KOPT-K1 (cell line): ENCODE measurements around the gene HECTD4.
A peak's percentile ranks its signal among the peaks of the same experiment; 100 is the strongest.
"Not testable (repeated sequence)": the region's sequence is repeated elsewhere in the genome, so short reads cannot be mapped to it uniquely, and the experiment has no call there.

Experiments used
- H3K27ac ChIP-seq: fragments of 200-600 bp; sonication (generic); 2 replicates; pipeline ENCODE4 v1.5.1; 2016; ENCODE audit warnings: antibody characterized with exemption, mild to moderate bottlenecking, low read depth, low read length; ENCODE audit not compliant: poor library complexity, severe bottlenecking
- H3K36me3 ChIP-seq: fragments of 200-600 bp; sonication (generic); 2 replicates; pipeline ENCODE4 v1.5.1; 2017; ENCODE audit warnings: antibody characterized with exemption, mild to moderate bottlenecking, low read length, moderate library complexity; ENCODE audit not compliant: insufficient read depth
- H3K9me3 ChIP-seq: fragments of 200-600 bp; sonication (generic); 2 replicates; pipeline ENCODE4 v1.5.1; 2017; ENCODE audit warnings: antibody characterized with exemption, low read length, mild to moderate bottlenecking; ENCODE audit not compliant: insufficient read depth, poor library complexity, severe bottlenecking

The HECTD4 gene

DNA sequence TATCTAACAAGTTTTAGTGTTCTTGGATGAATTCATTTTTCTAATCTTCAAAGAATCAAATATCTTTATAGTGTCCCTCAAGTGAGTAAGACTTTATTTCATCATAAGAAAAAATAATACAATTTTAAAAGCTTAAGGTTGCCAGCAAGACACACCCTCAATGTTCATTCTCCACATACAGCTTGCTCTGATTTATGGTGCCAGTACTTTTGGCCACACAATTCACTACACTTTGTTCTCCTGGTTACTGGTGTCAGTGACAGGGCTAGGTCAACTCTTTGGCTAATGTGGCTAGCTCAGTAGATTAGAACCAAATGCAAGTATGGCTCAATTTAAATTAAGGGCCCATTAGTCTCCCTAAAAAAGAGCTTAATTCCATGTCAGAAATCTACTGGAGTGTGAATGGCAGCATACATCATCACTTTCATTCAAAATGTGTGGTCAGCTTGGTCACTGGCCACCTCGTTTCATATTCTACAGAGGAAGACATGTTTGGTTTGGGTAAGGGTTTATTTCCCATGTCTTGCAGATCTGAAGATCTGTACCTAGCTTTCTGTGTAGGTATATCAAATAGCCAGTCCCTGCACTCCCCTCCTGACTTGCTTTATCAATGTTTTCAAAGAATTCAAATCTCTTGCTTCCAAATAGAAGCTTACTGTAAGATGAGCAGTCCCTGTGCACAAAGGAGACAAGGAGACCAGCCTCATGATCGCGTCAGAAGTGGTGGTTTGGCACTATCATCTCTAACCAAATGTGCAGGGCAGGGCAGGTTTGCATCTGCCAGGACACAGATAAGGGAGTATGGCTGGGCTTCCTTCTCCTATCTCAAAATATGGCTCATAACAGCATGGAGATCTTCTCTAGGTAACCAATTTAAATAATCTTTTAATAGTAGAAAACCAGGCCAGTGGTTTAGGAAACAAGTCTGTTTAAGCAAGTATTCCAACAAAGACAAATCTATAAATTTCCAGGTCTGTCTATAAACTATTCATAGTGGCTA lies 31.3 kb downstream of the HECTD4 start:
- Histone ChIP-seq H3K9me3 (no peaks in the 10 kb centered on the region), H3K36me3 (no peaks in the 10 kb centered on the region), H3K27ac (no peak overlapping the region)

DNA sequence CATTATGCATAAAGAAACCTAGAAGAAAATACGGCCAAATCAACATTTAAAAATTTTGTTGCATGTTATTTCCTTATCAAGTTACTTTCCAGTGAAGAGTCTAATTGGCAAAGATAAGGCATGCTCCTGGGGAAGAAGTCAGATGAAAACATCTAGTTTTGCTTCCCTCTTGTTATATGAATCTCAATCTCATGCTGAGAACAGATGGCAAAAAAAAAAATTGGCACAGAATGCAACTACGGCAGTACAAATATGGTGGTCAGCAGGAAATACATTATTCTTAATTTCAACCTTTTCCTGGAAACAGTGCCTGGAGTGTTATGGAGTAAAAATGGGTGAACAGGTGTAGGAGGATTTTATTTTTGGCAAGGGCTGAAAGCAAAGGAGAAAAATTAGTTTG lies 32.8 kb downstream of the HECTD4 start:
- no peak overlapping the region for H3K27ac ChIP-seq
- H3K36me3 ChIP-seq = no peaks in the 10 kb centered on the region
- H3K9me3 ChIP-seq = no peaks in the 10 kb centered on the region

DNA sequence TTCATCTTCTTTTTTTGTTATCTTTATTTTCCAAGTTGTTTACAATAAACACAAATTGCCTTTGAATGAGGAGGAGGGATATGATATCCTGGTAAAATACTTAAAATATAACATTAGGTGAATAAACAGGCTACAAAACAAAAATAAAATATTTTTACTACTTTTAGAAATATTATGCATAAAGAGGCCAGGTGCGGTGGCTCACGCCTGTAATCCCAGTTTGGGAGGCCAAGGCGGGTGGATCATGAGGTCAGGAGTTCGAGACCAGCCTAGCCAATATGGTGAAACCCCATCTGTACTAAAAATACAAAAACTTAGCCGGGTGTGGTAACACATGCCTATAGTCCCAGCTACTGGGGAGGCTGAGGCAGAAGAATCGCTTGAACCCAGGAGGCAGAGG lies 33.3 kb downstream of the HECTD4 start:
- not testable (repeated sequence) for H3K9me3 ChIP-seq

DNA sequence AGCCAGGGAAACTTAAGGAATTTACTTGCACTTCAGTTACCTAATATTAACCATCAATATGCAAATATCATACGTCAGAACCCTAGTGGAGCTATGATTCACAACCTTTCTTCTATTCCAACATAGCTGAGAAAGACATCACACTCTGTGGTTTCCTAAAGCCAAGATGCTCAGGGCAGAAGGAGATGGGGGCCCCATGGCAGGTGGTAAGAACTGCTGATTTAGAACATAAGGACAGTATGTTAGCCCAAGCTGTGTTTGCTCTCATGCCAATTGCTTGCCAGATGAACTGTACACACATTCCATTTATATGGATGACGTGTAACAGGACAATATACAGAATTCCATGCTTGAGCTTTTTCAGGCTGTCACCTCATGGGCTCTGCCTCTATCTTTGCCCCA lies 34.6 kb downstream of the HECTD4 start:
- Histone ChIP-seq H3K9me3 (no peaks in the 10 kb centered on the region), H3K27ac (peak overlapping the region; percentile 34), H3K36me3 (no peaks in the 10 kb centered on the region)

More for the DNA sequence above, 33.3 kb downstream of the HECTD4 start:
- H3K36me3 ChIP-seq, H3K27ac ChIP-seq: not testable (repeated sequence)

DNA sequence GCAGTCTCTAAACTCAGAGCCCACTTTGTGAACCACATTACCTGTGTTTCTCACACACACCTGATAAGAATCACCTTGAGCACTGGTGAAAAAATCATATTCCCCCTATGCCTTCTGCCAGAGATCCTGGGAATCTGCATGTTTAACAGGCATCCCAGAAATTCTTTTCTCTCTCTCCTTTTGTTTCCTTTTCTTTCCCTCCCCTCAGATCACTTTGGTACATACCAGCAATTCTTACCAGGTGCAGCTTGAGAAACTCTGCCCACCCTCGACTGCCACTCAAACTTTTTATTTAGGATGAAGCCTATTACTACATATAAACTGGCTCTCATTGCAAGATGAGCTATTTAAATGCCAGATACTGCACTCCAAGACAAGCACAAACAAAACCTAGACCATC lies 36.0 kb downstream of the HECTD4 start:
- no peaks in the 10 kb centered on the region for H3K9me3 ChIP-seq
- no peak overlapping the region for H3K27ac ChIP-seq
- no peaks in the 10 kb centered on the region for H3K36me3 ChIP-seq

DNA sequence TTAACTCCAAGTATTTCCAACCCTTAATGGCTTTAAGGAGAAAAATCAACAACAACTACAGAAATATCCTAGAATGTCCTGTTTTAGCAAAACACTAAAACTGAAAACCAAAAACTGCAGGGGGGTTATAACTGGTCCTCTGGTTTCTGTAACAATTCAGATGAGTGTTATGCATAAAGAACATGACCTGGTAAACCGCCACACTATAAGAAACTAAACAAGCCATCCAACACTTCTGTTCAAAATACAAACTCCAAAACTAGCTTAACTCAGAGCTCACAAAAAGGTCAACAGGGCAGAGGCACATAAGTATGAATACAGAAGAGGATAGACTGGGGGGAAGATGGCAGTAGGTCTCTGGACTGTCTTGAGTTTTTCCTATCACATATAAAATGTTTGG lies 38.0 kb downstream of the HECTD4 start:
- Histone ChIP-seq H3K27ac (no peak overlapping the region), H3K9me3 (no peaks in the 10 kb centered on the region), H3K36me3 (no peaks in the 10 kb centered on the region)

DNA sequence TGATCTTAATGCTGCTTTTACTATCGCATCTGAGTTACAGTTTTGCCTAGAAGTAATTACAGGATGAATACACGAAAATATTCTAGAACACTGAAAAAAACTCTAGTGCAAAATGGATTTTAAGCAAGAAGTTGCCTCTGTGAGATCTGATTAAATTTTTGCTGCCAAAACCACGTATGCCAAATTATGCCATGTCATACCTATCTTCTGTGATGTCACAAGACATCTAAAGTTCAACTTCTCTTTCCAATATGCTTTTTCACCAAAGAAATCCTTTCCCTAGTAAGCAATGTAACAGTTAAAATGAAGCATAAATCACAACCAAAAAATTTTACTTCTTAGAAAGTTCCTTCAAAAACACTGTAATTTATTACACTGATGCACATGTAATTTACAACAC lies 39.6 kb downstream of the HECTD4 start:
- H3K27ac ChIP-seq = no peak overlapping the region
- no peaks in the 10 kb centered on the region for H3K9me3 ChIP-seq
- H3K36me3 ChIP-seq = no peaks in the 10 kb centered on the region

DNA sequence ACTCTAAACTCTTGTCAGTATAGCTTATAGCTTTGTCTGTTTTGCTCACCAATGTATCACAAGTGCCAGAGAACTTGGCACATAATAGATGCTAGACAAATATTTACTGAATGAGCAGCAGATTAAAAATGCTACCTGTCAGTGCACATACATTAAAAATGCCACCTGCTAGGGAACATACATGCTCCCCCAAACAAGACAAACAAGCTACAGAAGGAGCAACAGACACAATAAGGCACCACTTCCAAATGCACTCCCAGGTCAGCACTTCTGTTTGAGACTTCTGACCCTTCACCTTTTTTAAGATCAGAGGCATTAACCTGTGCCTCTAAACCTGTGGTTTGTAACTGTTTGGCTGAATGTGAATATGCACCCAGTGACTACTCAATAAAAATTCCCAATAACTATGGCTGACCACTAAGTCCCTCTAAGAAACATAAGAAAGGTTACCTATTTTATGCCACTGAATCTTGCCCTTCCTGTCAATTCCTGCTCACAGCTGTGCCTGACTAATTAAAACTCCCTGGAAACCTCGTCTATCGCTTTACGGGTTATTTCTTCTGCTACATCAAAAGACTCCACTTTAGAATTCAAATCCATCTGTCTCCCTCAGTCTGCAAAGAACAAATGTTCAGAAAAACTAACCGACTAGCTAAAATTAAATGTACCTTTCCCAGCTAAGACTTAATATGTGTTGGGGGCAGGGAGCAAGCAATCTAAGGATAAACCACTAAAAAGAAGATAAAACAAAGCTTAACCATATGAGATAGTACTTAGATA lies 41.0 kb downstream of the HECTD4 start:
- H3K9me3 ChIP-seq = no peaks in the 10 kb centered on the region
- no peak overlapping the region for H3K27ac ChIP-seq
- H3K36me3 ChIP-seq = no peaks in the 10 kb centered on the region

DNA sequence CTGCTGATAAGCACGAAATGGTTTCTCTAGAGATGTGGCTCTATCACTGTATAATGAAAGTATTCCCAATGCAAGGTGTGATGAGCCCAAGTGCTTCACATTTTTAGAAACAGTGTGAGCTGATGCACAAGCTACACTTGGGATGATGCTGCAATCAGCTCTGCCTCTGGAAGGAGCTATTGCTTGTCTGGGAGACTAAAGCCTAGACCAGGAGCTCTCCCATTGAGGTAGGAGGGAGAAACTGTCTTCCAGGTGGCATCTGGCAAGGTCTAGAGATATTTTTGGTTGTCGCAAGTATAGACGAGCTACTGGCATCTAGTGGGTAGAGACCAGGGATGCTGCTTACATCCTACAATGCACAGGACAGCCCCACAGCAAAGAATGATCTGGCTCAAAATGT lies 42.0 kb downstream of the HECTD4 start:
- Histone ChIP-seq H3K36me3 (no peaks in the 10 kb centered on the region), H3K9me3 (no peaks in the 10 kb centered on the region), H3K27ac (no peak overlapping the region)

DNA sequence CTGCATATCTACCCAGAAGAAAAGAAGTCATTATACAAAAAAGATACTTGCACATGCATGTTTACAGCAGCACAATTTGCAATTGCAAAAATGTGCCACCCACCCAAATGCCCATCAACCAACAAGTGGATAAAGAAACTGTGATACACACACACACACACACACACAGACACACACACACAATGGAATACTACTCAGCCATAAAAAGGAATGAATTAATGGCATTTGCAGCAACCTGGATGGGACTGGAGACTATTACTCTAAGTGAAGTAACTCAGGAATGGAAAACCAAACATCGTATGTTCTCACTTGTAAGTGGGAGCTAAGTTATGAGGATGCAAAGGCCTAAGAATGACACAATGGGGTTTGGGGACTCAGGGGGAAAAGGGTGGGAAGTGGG lies 47.2 kb downstream of the HECTD4 start:
- H3K9me3 ChIP-seq, H3K27ac ChIP-seq, H3K36me3 ChIP-seq: not testable (repeated sequence)

DNA sequence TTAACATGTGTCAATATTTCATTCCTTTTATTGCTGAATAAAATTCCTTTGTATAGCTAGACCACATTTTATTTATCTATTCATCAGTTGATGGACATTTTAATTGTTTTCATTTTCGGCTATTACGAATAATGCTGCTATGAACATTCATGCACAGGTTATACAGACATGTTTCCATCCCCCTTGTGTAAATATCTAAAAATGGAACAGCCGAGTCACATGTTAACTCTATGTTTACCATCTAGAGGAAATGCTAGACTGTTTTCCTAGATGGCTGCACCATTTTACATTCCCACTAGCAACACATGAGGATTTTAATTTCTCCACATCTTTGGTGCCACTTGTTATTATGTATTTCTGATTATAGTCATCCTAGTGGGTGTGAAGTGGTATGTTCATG lies 49.2 kb downstream of the HECTD4 start:
- Histone ChIP-seq H3K36me3 (no peaks in the 10 kb centered on the region), H3K9me3 (no peaks in the 10 kb centered on the region), H3K27ac (no peak overlapping the region)

DNA sequence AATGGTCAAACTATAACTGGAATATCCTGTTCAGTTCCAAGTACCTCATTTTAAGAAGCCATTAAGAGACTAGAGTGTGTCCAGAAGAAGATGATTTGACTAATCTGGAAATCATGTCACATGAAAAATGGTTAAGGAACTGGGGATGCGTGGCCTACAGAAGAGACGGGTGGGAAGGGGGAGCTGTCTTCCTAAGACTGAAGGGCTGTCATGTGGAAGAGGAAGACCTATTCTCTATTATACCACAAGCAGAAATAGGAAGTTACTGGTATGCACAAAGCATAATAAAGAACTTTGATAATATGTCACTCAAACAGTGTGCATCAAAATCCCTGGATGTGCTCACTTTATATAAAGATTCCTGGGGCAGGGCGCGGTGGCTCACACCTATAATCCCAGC lies 50.3 kb downstream of the HECTD4 start:
- Histone ChIP-seq H3K9me3 (no peaks in the 10 kb centered on the region), H3K36me3 (no peaks in the 10 kb centered on the region), H3K27ac (no peak overlapping the region)

DNA sequence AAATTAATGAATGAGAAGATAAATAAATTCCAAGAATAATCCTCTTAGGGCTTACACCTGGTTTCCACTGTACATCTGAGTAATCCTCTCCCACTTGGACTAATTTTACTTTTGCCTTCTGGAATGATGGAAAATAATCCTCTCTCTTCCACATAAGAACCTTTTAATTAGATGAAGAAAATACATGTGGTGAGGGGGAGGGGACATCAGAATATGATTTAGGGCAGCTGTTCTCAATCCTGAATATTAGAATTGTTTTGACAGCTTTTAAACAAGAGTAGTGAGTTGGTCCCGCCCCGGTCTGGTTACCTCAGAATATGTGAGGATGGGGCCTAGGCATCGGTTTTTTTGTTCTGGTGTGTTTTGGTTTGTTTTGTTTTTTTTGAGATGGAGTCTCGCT lies 51.5 kb downstream of the HECTD4 start:
- Histone ChIP-seq H3K27ac (no peak overlapping the region), H3K9me3 (no peaks in the 10 kb centered on the region), H3K36me3 (no peaks in the 10 kb centered on the region)

DNA sequence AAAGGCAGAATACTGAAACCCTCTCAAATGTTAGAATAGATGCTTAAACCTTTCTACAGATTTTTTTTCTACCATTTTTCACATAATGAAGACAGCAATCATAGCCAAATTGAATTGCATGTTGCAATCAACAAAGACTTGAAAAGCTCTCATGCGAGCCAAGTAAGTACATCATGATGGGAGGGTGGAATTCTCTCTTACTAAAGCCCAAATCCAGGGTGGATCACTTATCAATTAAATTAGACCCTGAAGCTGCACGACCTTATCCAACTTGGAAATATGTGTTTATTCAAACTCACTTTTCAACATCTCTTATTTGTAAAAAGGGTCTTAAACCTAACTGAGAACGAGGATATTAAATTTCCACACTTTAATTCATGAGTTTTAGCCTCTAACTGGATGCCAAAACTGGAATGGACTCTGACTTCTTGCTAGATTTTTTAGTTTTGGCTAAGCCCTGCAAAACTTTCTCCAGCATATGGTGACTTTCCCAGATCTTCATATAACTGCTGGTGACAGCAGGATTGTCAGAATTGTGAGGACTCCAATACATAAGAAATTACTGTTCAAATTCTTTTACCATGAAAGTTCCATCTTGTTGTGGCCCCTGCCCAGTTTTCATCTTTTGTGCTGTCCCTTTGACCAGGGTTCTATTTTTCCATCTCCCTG lies 53.6 kb downstream of the HECTD4 start:
- Histone ChIP-seq H3K9me3 (no peaks in the 10 kb centered on the region), H3K36me3 (no peaks in the 10 kb centered on the region), H3K27ac (no peak overlapping the region)
